IPS DF 4.7 (cell line): Measurements from ENCODE around the gene NLRP14.

Experiments
- DNase-seq: peaks from one replicate; pipeline ENCODE4 v3.0.0-alpha.2; 2013; ENCODE audit warnings: low spot score; ENCODE audit errors: extremely low read depth

NLRP14 gene

DNA sequence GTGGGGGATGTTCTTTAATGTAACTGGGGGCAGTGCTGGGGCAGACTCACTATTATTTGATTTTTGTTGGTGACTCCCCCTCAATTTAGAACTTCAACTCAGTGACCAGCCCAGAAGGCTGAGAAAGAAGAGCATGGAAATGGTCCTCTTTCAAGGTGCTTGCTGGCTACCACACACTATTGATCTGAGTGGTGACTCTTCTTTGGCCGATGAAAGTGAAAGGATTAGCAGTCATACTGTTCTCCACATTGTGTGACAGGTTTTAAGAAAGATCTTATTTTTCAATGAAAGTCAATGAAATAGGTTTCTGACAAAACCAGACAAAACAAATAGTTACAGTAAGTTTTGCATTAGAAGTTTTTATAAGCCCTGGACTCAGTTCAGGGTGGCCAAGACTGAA lies 29.9 kb downstream of the NLRP14 start:
- no peak for DNase-seq

DNA sequence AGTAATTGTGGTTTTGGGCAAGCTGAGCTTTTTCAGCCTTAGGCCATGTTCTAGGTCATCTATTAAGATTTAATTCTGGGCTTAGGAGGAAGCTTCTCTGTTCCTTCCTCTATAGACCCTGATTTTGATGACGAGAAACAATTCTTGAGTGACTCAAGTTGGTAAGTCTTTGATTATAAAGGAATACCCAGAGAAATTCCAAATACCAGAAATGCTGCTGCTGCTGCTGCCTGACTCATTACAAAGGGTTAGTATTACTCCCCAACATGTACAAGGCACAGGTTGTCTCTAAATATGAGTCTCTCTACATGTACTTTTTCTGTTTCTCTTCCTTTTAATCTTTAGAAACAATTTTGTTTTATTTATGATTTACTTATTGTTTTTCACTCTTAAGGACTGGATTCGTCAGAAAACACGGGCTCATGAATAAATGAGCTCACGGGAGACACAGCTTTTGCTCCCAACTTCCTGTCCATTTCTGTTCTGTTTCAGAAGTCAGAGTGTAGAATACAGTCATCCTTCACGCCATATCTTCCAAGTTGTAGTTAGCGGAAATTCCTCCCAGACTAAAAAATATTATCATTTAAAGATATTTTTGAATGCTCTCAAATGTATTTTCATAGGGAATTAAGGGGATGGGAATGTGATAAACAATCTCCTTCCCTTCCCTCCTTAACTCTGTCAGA lies 36.7 kb downstream of the NLRP14 start:
- no peak for DNase-seq

- DNase-seq: no peak
Observed at GRCh38 chr11:7057641-7058040, 37.4 kb downstream of the NLRP14 start.

- DNase-seq: no peak
Observed at GRCh38 chr11:7060868-7061267, 40.6 kb downstream of the NLRP14 start.

DNA sequence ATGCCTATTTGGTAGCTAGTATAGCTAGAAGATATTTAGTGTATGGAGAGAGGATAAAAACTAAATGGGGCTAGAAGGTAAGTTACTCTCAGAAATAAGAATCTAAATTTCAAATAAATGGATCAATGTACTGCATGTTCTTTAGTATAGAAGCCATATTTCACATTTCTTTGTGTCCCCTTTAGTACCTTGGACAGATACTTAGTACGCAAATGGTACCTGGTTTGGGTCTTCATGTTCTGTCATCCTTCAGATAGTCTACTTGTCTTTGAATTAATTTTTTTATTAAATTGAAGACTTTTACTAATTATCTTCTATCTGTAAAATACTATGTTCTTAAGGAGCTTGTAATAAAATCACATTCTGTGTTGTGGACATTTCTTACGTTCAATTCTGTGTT lies 42.3 kb downstream of the NLRP14 start:
- no peak for DNase-seq

DNA sequence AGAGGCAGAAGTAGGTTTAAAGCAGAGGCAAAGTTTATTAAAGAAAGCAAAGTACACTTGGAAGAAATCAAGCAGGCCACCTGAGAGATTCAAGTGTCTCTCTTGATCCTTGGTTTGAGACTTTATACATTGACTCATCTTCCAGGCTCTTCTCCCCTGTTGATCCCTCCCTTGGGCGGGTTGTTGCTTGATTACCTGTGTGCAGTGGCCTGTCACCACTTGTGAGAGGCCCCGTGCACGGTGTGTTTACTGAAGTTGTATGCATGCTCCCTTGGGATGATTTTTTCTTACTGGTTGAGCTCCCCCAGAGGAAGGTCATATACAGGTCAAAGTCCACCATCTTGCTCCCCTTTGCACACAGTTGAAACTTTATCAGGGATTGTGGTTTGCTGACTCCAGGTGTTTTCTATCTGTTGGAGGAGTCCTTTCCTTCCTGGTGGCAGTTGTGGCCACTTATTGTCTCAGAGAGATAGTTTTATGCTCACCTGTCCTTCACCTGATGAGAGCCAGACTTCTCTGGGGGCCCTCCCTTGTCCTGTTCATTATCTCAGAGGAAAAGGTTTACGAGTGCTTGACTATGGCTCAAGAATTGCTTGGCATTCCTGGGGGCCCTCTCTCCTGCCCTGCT lies 52.2 kb downstream of the NLRP14 start:
- DNase-seq: no peak

DNA sequence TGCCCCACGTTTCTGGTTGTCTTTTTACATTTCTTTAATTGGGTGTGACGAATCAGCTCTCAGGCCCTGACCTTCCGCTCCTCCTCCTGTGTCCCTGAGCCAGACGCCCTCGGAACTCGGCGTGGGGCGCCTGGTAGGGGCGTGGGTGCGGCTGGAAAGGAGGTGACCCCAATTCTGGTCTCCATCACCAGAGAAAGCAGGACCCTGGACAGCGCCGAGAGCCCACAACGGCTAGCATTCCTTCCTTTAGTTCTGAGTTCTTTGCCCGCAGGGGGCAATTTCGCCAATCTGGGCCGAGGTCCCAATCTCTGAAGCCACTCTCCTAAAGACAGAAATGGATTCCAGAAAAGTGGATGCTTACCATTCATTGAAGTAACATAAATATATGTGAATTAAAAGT lies 56.8 kb downstream of the NLRP14 start:
- DNase-seq: peak; percentile 7

GRCh38 chr11:7079545-7080135 lies 59.4 kb downstream of the NLRP14 start:
- no peak for DNase-seq

DNA sequence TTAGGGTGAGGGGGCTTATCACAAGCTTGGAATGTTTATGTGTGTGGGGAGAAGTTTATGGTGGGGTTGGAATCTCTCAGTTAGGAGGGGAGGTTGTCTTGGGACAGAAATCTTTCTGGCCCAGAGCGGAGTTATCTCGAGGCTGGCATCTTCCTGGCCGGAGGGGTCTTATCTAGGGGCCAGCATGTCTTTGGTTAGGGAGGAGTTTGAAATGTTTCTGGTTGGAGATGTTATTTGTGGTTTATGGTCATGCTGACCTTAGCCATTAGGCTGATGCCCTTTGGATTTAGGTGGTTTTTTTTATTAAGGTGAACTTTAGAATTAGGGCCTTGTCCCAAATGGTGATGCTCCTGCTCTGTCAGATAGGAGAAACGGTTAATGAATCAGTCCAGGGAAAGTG lies 60.6 kb downstream of the NLRP14 start:
- no peak for DNase-seq

GRCh38 chr11:7081441-7081840 lies 61.2 kb downstream of the NLRP14 start:
- no peak for DNase-seq

DNA sequence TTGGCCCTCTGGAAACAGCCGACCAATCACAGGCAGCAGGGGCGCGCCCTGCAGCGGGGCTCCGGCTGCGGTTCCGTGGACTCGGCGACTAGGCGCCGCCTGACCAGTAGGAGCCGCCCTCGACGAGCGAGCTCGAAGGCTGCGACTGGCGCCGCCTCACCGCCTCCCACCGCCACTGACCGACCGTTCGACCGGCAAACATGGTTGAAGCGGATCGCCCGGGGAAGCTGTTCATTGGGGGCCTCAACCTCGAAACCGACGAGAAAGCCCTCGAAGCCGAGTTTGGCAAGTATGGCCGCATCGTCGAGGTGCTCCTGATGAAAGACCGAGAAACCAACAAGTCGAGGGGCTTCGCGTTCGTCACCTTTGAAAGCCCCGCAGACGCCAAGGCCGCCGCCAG lies 68.6 kb downstream of the NLRP14 start, which contains the start of gene RBMXL2:
RBMXL2 (plus strand) TSS at position 78 of the 400 bp plus-strand sequence; CDS start at position 201, 123 bp downstream.
- no peak for DNase-seq

- no peak for DNase-seq
Observed at GRCh38 chr11:7089328-7090251, 69.3 kb downstream of the NLRP14 start.

DNA sequence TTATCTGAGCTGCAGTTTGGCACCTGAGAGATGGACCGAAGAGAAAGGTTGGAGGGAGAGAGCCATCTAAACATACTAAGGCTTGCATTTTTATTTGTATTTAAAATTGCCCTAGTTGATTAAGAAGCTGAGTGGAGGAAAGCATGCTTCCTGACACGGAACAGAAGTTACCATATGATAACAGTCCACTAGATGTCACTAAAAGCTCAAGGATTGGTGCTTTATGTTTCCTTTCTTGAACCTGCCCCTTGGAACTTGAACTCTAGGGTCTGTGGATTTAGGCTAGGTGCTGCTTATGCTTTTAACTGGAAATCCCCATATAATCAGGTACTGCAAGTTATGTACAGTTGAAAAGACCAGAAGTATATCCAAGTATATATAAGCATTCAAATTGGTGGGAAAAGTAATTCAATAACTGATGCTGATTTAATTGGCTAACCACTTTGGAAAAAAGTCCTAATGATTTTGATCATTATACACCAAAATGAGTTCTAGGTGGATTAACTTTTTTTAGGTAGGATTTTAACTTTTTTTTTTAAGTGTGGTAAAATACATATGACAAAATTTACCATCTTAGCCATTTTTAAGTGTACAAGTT lies 78.1 kb downstream of the NLRP14 start:
- DNase-seq: peak; percentile 51

GRCh38 chr11:7115780-7116179 lies 95.5 kb downstream of the NLRP14 start:
- no peak for DNase-seq

GRCh38 chr11:7116370-7116769 lies 96.1 kb downstream of the NLRP14 start:
- no peak for DNase-seq
